HUDEP-2 (cell line): ENCODE results near the gene NEB.
"Not testable (repeated sequence)": the region's sequence is repeated elsewhere in the genome, so short reads cannot be mapped to it uniquely, and the experiment has no call there.

Experiments used
- DNase-seq, 76 experiments: peaks; one replicate each; lab custom pipeline; 2025; ENCODE audit not compliant: unreplicated experiment in 76 of 76; lab: John Stamatoyannopoulos, UW

Gene NEB

DNA sequence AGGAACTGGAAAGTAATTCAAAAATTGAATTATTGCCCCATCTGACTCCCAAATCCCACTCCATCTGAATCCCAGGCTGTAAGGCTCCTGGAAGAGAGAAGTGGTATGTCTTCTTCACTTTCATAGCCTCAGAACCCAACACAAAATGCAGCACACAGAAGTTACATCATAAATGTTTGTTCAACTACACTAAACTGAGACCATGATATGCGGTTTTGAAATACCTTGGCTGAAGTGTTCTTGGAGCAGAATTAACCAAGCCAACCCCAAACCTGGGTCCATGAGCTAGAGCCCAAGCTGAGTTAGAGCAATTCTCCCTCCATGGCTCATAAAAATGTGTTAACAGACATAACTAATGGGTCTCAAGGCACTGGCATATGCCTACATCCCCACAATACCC, 23.3 kb downstream of the NEB start:
- DNase-seq = no peak

- DNase-seq = no peak
Observed at GRCh38 chr2:151708788-151709187, 25.5 kb downstream of the NEB start.

DNA sequence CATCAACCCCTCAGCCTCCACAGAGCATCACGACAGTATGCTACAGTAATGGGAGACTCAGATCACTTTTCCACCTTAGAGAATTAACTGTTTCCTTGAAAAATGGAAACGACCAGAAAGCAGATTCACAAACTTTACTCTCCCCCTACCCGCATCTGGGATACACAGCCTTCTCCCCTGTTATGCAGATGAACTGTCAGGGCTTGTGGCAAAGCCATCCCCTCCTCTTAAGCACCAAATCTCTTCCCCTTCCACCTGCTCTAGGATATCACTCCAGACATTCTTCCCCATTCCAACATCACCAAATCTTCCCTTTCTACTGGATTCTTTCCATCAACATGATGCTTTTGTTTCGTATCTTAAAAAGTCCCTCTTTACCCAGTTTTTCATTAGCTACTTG, 26.4 kb downstream of the NEB start:
- no peak for DNase-seq

- DNase-seq = not testable (repeated sequence)
Observed at GRCh38 chr2:151704480-151704961, 29.8 kb downstream of the NEB start.

GRCh38 chr2:151698134-151698533, 36.1 kb downstream of the NEB start:
- not testable (repeated sequence) for DNase-seq

DNA sequence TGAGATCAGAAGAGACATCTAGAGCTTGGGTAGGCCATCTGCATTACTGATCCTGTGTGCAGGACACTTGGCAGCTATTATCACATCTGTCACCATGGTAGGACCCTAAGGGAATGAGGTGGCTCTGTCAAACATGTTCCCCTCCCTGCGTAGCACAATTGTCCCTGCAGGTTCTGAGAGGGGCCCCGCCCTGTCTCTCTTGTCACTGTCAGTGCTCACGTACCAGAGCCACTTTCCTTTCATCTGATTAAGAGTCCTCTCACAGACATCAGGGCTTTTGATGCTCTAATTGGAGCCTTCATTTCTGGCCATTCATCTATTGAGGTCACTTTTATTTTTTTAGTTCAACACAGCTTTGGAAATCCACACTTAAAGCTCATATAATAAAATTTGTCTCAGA, 38.5 kb downstream of the NEB start:
- no peak for DNase-seq

- no peak for DNase-seq
Observed at GRCh38 chr2:151691631-151692030, 42.6 kb downstream of the NEB start.

- no peak for DNase-seq
Observed at GRCh38 chr2:151688719-151689118, 45.6 kb downstream of the NEB start.

- DNase-seq = no peak
Observed at GRCh38 chr2:151682459-151683003, 51.7 kb downstream of the NEB start.

DNA sequence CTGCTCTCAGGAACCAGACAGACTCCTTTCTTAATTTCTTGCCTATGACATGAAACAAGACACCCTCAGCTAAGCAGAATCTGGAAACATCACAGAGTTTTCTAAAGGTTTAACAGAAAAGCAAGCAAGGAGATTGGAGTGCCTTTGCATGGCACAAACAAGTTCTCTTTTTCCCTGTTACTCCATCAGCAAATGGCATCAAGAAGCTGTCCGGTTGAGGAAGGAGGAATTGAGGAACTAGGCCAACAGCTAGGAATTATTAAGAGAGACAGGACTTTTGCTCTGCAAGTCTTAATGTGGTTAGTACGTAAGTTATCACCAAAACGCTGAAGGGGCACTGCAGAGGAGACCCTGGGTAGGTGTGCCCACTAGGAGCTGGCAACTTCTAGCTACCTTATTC, 53.2 kb downstream of the NEB start:
- no peak for DNase-seq

DNA sequence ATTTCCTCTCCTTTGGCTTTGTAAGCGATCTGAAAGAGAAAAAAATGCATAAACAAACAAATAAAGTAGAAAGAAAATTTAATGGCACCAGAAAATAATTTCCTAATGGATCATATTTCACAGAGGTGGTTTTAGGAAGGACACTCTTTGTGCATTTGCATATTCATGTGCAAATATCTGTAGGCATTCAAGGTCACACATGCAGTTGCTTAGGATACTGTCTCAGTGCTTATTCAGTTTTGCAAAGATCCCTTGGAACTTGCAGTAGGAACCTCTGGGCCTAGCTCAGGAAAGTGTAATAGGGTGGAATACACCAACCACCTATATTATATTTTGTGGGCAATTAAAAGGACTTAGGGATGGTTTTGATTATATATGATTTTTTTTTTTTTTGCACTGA, 54.3 kb downstream of the NEB start:
- DNase-seq = no peak

GRCh38 chr2:151678849-151679248, 55.4 kb downstream of the NEB start:
- DNase-seq = no peak

- no peak for DNase-seq
Observed at GRCh38 chr2:151673016-151673415, 61.3 kb downstream of the NEB start.

GRCh38 chr2:151672277-151672676, 62.0 kb downstream of the NEB start:
- no peak for DNase-seq

GRCh38 chr2:151670846-151671597, 63.3 kb downstream of the NEB start:
- no peak for DNase-seq

- no peak for DNase-seq
Observed at GRCh38 chr2:151670346-151670745, 63.9 kb downstream of the NEB start.

DNA sequence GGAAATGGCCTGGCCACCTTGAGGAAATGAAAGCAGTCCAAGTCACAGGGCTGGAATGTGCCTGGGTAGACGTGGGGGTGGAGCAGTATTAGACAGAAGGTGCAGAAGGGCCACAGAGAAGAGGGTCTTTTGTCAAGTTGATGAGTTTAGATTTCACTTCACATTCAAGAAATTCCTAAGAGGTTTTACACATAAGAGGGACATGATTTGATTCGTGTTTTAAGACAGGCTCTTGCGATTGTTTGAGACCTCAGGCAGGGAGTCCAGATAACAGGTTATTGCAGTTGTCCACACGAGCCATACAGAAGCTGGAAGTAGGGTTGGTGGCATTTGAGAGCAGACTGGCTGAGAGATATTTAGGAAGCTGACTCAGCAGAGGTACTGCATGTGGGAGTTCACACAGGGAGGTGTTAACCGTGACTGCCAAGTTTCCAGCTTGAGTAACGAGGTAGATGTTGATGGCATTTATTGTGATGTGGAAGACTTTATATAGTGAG, 64.6 kb downstream of the NEB start:
- peak in 5 of 76 experiments; percentile 6 to 18 (median 10) for DNase-seq

DNA sequence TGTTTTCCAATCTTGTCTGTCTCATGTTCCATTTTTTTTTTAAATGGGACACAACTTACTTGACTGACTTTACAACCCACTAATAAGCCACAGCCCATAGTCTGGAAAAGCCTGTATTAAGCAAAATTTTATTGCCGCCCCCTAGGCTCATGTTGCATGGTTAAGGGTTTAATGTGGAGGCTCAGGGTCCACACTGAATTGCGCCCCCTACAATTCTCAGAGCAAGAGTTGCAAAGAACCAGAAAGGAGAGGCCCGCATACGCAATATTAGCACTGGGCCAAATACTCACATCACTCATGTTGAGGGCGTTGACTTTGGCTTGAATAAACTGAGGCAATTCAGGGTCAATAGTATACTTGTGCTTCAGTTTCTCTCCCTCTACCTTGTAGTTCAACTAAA, 65.5 kb downstream of the NEB start:
- no peak for DNase-seq

- DNase-seq = no peak
Observed at GRCh38 chr2:151665959-151666358, 68.3 kb downstream of the NEB start.

- DNase-seq = no peak
Observed at GRCh38 chr2:151664520-151664919, 69.8 kb downstream of the NEB start.

- DNase-seq = no peak
Observed at GRCh38 chr2:151661625-151662024, 72.7 kb downstream of the NEB start.

GRCh38 chr2:151658081-151658480, 76.2 kb downstream of the NEB start:
- no peak for DNase-seq
